ENCODE results near the gene TESK1.

GRCh38 chr9:35579130-35579529, 25.9 kb upstream of the TESK1 start:
- TF ChIP-seq YY1 (IDR thresholded peaks at IDR 0.05; ENCODE audit: insufficient read depth, insufficient read length), result no peak
- no peak for TF ChIP-seq ZNF274 (IDR thresholded peaks at IDR 0.05; ENCODE audit: low read depth, low read length)
- no peak for TF ChIP-seq SUZ12 (IDR thresholded peaks at IDR 0.05; ENCODE audit: extremely low read depth, insufficient read depth, insufficient read length)
